ENCODE results near the gene MAP3K3.

MAP3K3 gene

GRCh38 chr17:63658366-63658765, 36.1 kb downstream of the MAP3K3 start:
- ATAC-seq = no peak
- no peak overlapping the region for H3K27ac Mint-ChIP-seq

GRCh38 chr17:63659850-63660249, 37.6 kb downstream of the MAP3K3 start:
- H3K9me3 Mint-ChIP-seq = no peaks in the 10 kb centered on the region
- H3K27ac Mint-ChIP-seq = no peak overlapping the region
- H3K4me1 Mint-ChIP-seq = peaks cover 6% of the 10 kb centered on the region
- H3K36me3 Mint-ChIP-seq = peaks cover 93% of the 10 kb centered on the region
- no peak for ATAC-seq
- no peak overlapping the region for H3K4me3 Mint-ChIP-seq
- no peak for DNase-seq (ENCODE audit: low spot score in 2 of 2)

More at GRCh38 chr17:63658366-63658765, 36.1 kb downstream of the MAP3K3 start:
- DNase-seq (ENCODE audit: low spot score in 2 of 2) = no peak
- H3K36me3 Mint-ChIP-seq = peaks cover 92% of the 10 kb centered on the region
- no peaks in the 10 kb centered on the region for H3K9me3 Mint-ChIP-seq
- no peak overlapping the region for H3K4me3 Mint-ChIP-seq
- no peaks in the 10 kb centered on the region for H3K4me1 Mint-ChIP-seq

GRCh38 chr17:63665527-63666214, 43.5 kb downstream of the MAP3K3 start:
- no peaks in the 10 kb centered on the region for H3K9me3 Mint-ChIP-seq
- H3K4me1 Mint-ChIP-seq = peaks cover 14% of the 10 kb centered on the region
- H3K36me3 Mint-ChIP-seq = peaks cover 88% of the 10 kb centered on the region
- peak overlapping the region; percentile 76 for H3K27ac Mint-ChIP-seq
- H3K4me3 Mint-ChIP-seq = no peak overlapping the region
- ATAC-seq = no peak
- no peak for DNase-seq (ENCODE audit: low spot score in 2 of 2)

DNA sequence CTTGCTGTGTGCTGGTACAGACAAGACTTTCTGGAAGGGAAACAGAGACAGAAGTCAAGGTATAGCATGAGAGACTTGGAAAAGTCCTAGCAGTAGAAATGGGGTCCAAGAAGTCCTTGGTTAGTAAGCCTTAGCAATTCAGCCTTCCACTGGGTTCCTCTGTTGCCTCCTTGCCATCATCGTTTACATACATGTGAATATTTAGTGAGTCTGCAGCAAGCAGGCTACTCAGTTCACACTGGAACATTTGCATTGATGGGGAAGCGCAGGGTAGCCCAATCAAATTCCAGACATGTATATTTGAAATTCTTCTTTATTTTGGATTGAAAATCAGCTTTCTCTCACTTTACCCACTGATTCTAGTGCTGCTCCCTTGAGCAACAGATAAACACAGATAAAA, 50.6 kb downstream of the MAP3K3 start:
- no peak for DNase-seq (ENCODE audit: low spot score in 2 of 2)
- peaks cover 55% of the 10 kb centered on the region for H3K36me3 Mint-ChIP-seq
- peak overlapping the region; percentile 9 for H3K27ac Mint-ChIP-seq

DNA sequence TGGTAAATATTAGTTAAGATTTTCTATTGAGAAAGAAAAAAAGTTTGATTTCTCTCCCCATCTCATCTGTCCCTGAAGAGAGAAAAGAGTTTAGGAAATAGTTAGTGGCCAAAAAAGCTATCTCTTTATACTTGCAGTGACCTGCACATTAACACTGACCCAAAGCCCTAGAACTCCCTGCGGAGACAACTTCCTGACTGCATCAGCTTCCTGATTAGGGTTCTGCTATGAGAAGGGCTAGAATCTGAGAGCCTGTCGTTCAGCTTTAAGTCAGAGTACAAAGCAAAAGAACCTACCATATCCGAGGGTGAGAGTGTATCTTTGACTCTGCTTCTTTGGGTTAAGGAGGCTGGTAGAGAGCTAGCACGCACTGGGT, 53.0 kb downstream of the MAP3K3 start:
- H3K4me3 Mint-ChIP-seq = no peak overlapping the region
- no peaks in the 10 kb centered on the region for H3K9me3 Mint-ChIP-seq
- ATAC-seq (no peak), DNase-seq (ENCODE audit: low spot score in 2 of 2) (no peak)
- H3K27ac Mint-ChIP-seq = peak overlapping the region; percentile 15
- H3K4me1 Mint-ChIP-seq = peaks cover 7% of the 10 kb centered on the region
- peaks cover 41% of the 10 kb centered on the region for H3K36me3 Mint-ChIP-seq

More for the DNA sequence above, 50.6 kb downstream of the MAP3K3 start:
- ATAC-seq = no peak
- H3K9me3 Mint-ChIP-seq = no peaks in the 10 kb centered on the region
- H3K4me1 Mint-ChIP-seq = peaks cover 7% of the 10 kb centered on the region
- H3K4me3 Mint-ChIP-seq = no peak overlapping the region

DNA sequence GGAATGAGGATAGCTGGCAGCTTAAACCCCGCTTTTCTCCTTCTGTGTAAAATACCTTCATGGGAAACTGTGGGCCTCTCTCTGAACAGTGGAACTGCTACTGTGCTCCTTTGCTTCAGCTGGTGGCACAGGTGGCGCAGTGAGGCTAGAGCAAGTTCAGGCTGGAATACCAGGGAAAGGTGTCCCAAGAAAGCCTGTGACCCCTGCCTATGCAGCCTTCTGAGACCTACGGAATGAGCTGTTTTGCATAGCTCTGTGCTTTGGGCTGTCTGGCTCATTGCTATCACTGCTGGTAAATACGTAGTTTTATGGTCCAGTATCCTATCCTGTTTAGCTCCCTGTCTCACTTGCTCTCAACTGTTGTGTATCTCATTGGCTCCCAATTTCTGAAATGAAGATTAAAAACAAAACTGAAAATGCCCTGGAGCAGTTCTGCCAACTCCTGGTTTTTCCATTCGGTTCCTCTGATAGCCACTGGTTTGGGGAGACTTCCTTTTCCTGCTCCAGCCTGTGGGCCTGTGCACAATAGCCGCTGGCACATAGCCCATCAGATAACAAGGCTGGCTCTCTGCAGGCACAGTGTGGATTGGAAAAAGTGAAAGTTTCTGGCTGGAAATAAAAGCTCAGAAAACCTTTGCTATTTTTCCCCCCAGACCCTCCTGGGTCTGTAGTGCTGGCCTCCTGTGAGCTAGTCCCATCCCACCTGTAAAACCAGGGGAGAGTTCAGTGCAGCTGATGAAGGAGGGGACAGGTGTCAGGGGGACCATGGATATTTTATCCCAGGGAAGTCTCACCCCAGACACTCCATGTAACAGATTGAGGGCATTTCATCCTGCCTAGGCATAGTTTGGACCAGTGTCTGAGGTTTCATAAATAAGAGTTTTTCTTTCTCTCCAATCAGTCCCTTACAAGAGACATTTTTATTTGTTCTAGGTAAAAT, 53.7 kb downstream of the MAP3K3 start:
- Mint-ChIP-seq H3K4me3 (no peak overlapping the region), H3K4me1 (peaks cover 2% of the 10 kb centered on the region), H3K36me3 (peaks cover 40% of the 10 kb centered on the region), H3K9me3 (no peaks in the 10 kb centered on the region), H3K27ac (peak overlapping the region; percentile 15)
- ATAC-seq (no peak), DNase-seq (ENCODE audit: low spot score in 2 of 2) (no peak)

- peak overlapping the region; percentile 15 for H3K27ac Mint-ChIP-seq
- no peak for DNase-seq (ENCODE audit: low spot score in 2 of 2)
- no peak for ATAC-seq
- H3K4me3 Mint-ChIP-seq = no peak overlapping the region
- no peaks in the 10 kb centered on the region for H3K9me3 Mint-ChIP-seq
- peaks cover 38% of the 10 kb centered on the region for H3K36me3 Mint-ChIP-seq
- no peaks in the 10 kb centered on the region for H3K4me1 Mint-ChIP-seq
Observed at GRCh38 chr17:63676584-63676983, 54.4 kb downstream of the MAP3K3 start.

DNA sequence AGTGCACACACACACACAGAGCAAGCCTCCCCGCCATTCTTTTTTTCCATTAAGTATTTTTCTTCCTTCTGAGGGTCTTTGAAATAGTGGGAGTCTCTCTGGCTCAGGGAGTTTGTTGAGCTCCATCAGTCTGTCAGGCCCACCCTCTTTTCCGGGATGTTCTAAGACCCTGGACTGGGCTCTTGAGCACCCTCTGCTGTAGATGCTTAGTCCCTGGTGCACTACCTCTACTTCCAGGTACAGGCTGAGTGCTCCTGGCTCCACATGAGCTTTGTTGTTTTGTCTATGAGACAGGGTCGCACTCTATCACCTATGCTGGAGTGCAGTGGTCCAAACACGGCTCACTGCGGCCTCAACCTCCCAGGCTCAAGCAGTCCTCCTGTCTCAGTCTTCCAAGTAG, 57.0 kb downstream of the MAP3K3 start:
- H3K4me3 Mint-ChIP-seq = no peak overlapping the region
- no peak for ATAC-seq
- H3K9me3 Mint-ChIP-seq = no peaks in the 10 kb centered on the region
- H3K27ac Mint-ChIP-seq = peak overlapping the region; percentile 90
- no peak for DNase-seq (ENCODE audit: low spot score in 2 of 2)
- H3K36me3 Mint-ChIP-seq = peaks cover 45% of the 10 kb centered on the region
- H3K4me1 Mint-ChIP-seq = no peaks in the 10 kb centered on the region

GRCh38 chr17:63680700-63681099, 58.5 kb downstream of the MAP3K3 start:
- Mint-ChIP-seq H3K4me3 (no peak overlapping the region), H3K27ac (peak overlapping the region; percentile 90), H3K36me3 (peaks cover 50% of the 10 kb centered on the region), H3K4me1 (peaks cover under 1% of the 10 kb centered on the region), H3K9me3 (no peaks in the 10 kb centered on the region)
- no peak for ATAC-seq
- no peak for DNase-seq (ENCODE audit: low spot score in 2 of 2)

GRCh38 chr17:63681530-63681929, 59.3 kb downstream of the MAP3K3 start:
- peaks cover 59% of the 10 kb centered on the region for H3K36me3 Mint-ChIP-seq
- H3K27ac Mint-ChIP-seq = peak overlapping the region; percentile 90
- H3K4me1 Mint-ChIP-seq = peaks cover 9% of the 10 kb centered on the region
- no peaks in the 10 kb centered on the region for H3K9me3 Mint-ChIP-seq
- ATAC-seq (no peak), DNase-seq (ENCODE audit: low spot score in 2 of 2) (no peak)
- H3K4me3 Mint-ChIP-seq = no peak overlapping the region

- Mint-ChIP-seq H3K27ac (peak overlapping the region; percentile 90), H3K4me1 (peaks cover 9% of the 10 kb centered on the region), H3K36me3 (peaks cover 68% of the 10 kb centered on the region), H3K4me3 (no peak overlapping the region), H3K9me3 (no peaks in the 10 kb centered on the region)
- ATAC-seq = no peak
- no peak for DNase-seq (ENCODE audit: low spot score in 2 of 2)
Observed at GRCh38 chr17:63682441-63682840, 60.2 kb downstream of the MAP3K3 start.

GRCh38 chr17:63682981-63683380, 60.8 kb downstream of the MAP3K3 start:
- Mint-ChIP-seq H3K4me3 (no peak overlapping the region), H3K27ac (peak overlapping the region; percentile 32), H3K4me1 (peaks cover 11% of the 10 kb centered on the region), H3K9me3 (no peaks in the 10 kb centered on the region), H3K36me3 (peaks cover 72% of the 10 kb centered on the region)
- ATAC-seq (no peak), DNase-seq (ENCODE audit: low spot score in 2 of 2) (no peak)

DNA sequence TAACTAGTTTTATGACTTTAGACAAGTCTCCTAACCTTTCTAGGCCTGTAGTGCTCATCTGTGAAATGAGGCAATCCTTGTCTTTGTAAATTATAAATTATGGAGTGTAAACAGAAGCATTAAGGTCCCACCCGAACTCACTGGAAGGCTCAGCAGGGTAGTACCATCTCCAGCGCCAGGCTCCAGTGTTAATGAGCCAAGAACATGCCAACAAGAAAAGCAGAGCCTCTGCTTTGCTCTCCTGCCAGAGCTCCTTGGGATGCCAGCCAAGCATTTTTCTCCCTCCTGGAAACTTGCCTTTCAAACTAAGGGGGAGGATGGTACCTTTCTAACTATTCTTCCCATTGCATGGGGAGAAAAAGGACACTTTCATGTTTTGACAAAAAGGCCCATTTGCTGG, 62.8 kb downstream of the MAP3K3 start:
- ATAC-seq (no peak), DNase-seq (ENCODE audit: low spot score in 2 of 2) (no peak)
- Mint-ChIP-seq H3K36me3 (peaks cover 82% of the 10 kb centered on the region), H3K9me3 (no peaks in the 10 kb centered on the region), H3K27ac (peak overlapping the region; percentile 88), H3K4me3 (no peak overlapping the region), H3K4me1 (peaks cover 21% of the 10 kb centered on the region)

DNA sequence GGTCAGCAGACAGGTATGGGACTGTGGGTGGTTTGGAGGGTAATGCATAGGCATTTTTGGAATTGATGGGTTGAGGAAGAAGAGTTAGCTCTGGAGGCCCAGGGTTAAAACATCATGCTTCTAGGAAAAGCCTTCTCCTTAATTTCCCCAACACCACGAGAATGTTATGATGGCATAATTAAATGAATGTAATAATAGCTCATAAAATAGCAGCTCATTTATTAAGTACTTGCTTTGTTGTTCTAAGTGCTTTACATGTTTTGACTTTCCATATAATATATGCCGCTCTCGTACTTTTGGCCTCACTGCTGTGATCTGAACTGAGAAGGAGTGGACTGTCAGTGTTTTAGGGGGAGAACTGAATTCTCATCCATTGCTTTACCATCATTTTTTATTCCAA, 63.4 kb downstream of the MAP3K3 start:
- Mint-ChIP-seq H3K27ac (peak overlapping the region; percentile 88), H3K36me3 (peaks cover 83% of the 10 kb centered on the region), H3K9me3 (no peaks in the 10 kb centered on the region), H3K4me3 (no peak overlapping the region), H3K4me1 (peaks cover 21% of the 10 kb centered on the region)
- DNase-seq (ENCODE audit: low spot score in 2 of 2) = no peak
- no peak for ATAC-seq

DNA sequence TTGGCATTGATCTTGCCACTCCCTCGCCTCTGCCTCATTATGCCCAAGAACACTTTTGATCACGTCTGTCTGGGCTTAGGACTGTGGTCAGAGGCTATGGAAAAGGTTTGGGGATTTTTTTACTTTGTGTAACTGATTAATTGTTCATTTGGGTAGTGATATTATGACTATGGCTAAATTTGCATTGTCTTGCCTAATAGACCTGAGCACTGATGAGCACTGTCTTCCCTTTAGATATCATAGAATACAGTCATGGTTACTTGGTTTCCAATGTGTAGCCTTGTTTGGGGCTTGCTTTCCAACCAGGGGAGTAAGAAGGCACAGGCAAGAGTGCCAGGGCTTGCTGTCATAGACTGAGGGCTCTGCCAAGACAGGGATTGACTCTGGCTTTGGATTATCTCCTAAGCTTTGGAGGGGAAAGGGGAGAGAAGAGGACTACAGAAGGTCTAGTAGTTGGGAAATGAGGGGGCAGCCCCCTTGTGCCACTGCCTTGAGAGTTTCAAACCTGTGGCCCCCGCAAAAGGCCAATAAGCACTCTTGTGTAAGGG, 64.0 kb downstream of the MAP3K3 start:
- Mint-ChIP-seq H3K27ac (peak overlapping the region; percentile 88), H3K4me1 (peaks cover 21% of the 10 kb centered on the region), H3K9me3 (no peaks in the 10 kb centered on the region), H3K36me3 (peaks cover 83% of the 10 kb centered on the region), H3K4me3 (no peak overlapping the region)
- ATAC-seq = peak; percentile 74
- no peak for DNase-seq (ENCODE audit: low spot score in 2 of 2)
